HPDE6-E6E7 (cell line): ENCODE results near the gene KRTAP12-4.
"Not testable (repeated sequence)": the region's sequence is repeated elsewhere in the genome, so short reads cannot be mapped to it uniquely, and the experiment has no call there.

Experiments
- DNase-seq: peaks from one replicate; pipeline ENCODE4 v3.0.0; 2011; ENCODE audit warnings: missing footprints; ENCODE audit errors: extremely low spot score

KRTAP12-4 gene

DNA sequence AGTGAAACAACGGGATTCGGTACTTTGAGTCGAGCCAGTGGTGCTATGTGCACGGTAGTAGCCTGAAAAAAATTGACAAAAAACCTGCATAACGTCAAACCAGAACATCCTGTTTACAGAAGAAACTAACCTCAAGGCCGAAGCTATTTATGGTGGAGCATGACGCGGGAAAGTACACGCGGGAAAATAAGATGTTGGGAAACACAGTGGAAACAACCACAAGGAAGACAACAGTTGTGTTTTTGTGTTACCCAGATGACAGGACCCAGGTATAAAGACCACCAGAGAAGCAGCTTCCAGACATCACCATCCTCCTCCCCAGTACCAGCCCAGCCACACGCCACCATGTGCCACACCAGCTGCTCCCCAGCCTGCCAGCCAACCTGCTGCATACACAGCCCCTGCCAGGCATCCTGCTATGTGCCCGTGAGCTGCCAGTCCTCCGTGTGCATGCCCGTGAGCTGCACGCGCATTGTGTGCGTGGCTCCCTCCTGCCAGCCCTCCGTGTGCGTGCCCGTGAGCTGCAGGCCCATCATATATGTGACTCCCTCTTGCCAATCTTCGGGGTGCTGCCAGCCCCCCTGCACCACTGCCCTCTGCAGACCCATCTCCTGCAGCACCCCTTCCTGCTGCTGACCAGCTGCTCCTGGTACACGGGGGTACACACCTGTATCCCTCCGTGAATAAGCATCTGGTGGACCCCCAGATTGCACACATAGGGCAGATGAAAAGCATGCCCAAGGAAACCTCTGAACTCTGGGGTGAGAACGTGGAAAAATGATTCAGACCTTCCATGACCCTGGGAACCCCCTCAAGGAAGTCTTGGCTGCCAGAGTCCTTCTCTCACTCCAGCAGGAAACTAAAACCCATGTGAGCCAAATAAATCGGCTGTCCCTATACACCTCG lies 3.4 kb upstream of the KRTAP12-4 start, which contains the start of gene KRTAP12-3:
Gene KRTAP12-3 (plus strand): TSS at position 298 of the 906 bp plus-strand sequence. CDS start 48 bp downstream, at position 346.
- no peak for DNase-seq

DNA sequence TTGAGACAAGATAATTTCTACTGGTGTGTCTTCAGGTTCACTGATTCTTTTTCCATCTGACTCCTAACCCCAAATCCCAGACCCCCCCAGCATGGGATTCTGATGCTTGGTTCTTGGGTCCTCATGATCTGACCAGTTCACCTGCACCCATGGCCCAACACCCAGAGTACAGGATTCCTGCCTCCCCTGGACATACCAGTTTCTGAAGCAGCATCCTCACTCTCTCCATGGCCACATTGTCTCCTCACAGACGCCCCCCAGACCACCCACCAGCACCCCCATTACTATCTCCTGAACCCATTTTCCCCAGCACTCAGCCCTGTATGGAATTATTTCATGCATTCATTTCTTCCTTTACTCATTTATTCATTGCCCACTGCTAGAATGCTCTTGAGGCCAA lies 2.4 kb upstream of the KRTAP12-4 start:
- DNase-seq: no peak

DNA sequence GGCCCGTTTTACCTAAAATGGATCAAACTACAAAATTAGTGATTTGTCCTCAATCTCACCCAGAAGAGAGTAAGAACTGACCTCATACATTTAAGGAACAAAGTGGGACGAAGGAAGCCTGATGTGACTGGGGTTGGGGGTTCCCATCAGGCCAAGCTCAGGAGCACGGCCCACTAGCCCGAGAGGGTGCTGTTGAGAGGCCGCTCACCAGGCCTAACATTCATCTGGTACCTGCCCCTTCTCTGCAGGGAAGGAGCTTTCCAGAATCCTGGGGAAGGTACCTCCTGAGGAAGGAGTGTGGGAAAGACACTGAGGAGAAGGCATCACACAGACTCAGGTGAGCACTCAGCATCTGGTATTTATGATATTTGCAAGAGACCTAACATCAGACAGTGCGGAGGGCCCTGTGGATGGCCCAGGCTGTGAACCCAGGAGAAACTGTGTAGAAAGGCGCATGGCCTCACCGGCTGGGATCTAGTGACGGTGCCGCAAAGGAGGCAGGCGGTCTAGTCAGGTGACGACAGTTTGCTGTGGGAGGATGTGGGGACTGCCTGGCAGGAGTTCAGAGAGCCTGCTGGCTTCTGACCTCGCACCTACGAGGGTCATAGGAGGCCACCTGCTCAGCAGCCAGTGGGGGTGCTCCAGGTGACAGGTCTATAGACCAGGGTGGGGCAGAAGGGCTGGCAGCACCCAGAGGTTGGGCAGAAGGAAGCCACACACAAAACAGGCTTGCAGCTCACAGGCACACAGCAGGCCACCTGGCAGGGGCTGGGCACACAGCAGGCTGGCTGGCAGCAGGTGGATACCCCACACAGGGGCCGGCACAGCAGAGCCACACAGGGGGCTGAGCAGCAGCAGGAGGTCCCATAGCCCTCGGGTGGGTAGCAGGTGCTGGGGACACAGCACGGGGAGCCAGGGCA lies 543 bp downstream of the KRTAP12-4 start:
- DNase-seq: no peak

DNA sequence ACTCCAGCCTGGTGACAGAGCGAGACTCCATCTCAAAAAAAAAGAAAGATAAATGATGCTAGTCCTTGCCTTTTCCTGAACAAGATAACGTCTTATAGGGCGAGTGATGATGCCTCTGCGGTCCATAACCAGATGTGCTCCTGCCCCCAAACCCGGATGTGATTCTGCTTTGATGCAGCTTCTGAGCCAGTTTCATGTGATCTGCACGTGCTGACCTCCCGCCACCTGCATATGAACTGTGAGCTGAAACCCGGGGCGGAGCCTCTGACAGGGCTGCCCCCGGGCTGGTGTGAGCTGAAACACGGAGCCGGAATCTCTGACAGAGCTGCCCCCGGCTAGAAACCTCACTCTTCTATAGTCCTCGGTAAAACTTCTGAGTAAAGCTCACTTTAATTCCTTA lies 1.3 kb downstream of the KRTAP12-4 start:
- no peak for DNase-seq

DNA sequence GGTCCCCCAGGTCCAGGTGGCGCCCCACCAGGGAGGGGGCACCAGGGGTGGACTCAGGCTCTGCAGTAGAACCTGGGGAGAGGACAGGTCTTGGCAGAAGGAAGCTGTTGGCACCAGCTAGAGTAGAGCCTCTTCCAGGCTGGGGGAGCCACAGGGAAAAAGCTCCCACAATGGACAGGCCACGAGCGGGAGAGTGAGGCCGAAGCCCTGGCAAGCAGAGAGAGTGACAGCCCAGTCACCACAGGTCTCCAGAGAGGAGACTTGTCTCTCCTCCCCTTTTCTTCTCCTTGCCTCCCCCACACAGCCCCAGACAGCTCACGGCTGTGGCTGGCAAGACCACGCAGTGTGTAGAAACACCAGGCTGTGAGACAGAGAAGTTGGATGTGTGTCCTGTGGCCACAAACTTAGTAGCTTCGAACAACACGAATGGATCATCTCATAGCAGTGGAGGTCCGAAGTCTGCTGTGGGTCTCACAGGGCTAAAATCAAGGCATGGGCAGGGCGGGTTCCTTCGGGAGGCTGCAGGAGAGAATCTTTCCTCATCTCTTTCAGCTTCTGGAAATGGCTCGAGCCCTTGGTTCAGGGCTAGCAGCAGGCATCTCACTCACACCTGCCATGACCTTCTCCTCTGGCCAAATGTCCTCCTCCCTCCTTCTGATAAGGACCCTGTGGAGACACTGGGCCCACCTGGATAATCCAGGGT lies 3.3 kb downstream of the KRTAP12-4 start:
- no peak for DNase-seq

DNA sequence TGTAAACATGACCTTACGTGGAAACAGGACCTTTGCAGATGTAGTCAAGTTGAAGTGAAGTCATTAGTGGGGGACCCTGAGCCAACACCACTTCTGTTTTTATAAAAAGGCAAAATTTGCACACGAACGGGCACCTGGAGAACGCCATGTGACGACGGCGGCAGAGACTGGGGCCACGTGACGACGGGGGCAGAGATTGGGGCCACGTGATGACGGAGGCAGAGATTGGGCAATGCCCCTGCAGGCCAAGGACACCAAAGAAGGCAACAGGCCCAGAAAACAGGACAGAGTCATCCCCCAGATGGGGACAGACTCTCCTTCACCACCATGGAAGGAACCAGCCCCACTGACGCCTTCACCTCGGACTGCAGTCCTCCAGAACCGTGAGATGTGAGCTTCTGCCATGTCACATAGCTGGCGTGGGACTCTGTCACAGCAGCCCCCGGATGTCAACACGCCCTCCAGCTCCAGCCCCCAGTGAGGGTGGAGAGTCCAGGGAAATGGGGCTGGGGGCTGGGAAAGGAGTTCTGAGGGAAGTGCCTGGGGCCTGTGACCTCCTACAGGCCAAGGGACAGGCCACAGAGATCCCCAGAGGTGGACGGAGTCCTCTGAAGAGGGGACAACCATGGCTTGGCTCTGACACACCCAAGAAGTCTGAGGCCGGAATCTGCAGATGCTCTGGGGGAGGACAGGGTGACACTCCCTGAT lies 4.0 kb downstream of the KRTAP12-4 start:
- DNase-seq: no peak

DNA sequence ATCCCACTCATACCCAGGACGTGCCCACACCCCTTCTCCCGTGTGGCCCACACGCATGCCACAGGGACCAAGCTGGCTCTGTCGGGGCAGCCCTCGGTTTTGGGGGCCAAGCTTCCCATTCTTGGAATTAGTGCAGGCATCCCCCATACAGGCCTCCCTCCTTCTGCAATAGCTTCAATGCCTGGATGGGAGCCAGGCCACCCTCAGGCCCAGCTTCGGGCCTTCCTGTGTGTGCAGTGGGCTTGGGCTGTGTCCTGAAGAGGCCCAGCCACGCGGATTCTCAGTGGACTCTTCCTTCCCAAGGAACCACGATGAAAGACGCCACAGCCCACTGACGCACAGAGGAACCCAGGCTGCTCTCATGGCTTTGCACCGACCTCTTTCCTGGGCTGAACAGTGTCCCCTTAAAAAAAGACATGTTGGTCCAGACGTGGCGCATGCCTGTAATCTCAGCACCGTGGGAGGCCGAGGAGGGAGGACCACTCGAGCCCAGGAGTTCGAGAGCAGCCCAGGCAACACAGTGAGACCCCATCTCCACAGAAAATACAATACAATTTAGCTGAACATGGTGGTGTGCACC lies 4.8 kb downstream of the KRTAP12-4 start:
- no peak for DNase-seq

DNA sequence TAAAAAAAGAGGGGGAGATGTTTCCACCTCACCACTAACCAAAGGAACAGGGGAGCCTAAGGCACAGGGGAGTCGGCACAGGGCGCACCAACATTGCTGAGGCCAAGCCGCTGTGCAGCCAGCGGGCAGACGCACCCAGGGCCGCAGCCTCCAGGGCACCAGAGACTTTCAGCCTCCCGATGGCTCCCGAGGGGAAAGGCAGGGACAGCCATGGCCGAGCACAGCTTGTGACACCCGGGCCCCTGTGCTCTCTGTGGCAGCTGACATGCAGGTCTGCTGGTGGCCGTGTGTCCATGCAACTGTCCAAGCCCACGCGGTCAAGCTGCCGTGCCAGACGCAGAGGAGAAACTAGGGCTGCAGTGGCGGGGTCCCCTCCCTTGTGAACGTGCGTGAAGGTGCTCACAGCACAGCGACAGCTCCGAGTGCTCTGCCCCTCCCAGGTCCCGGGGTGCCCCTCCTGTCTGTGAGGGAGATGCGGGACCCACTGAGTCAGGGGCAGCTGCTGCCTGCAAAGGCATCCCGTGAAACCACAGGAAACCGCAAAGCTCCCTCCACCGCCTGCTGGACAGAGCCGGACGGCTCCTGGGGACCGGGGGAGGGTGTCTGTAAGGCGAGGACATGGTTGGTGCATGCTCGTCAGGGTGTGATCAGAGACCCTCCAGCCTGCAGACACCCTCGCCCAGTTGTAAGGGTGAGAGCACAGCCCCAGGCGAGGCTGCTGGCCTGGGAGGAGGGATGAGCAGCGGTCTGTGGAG lies 5.7 kb downstream of the KRTAP12-4 start:
- no peak for DNase-seq

DNA sequence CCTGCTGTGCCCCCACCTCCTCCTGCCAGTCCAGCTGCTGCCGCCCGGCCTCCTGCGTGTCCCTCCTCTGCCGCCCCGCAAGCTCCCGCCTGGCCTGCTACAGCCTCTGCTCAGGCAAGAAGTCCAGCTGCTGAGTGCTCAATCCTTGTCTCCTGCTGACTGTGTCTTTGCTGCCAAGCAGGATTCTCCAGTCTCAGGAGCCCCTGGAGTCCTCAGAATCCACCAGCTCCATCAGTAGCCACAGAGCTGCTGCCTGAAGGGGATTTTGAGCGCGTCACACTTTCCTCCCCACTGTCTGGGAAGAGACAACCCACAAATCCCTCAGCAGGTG lies 7.3 kb downstream of the KRTAP12-4 start:
- DNase-seq: no peak

DNA sequence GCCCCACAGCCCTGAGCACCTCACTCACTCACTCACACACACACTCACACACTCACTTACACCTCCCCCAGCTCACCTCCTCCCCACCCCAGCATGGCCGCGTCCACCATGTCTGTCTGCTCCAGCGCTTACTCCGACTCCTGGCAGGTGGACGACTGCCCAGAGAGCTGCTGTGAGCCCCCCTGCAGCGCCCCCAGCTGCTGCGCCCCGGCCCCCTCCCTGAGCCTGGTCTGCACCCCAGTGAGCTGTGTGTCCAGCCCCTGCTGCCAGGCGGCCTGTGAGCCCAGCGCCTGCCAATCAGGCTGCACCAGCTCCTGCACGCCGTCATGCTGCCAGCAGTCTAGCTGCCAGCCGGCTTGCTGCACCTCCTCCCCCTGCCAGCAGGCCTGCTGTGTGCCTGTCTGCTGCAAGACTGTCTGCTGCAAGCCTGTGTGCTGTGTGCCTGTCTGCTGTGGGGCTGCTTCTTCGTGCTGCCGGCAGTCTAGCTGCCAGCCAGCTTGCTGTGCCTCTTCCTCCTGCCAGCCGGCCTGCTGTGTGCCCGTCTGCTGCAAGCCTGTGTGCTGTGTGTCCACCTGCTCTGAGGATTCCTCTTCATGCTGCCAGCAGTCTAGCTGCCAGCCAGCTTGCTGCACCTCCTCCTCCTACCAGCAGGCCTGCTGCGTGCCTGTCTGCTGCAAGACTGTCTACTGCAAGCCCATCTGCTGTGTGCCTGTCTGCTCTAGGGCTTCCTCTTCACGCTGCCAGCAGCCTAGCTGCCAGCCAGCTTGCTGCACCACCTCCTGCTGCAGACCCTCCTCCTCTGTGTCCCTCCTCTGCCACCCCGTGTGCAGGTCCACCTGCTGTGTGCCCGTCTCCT lies 7.9 kb downstream of the KRTAP12-4 start, which contains the start of gene KRTAP10-11:
Gene KRTAP10-11 (plus strand): TSS at position 49 of the 856 bp plus-strand sequence. CDS start 45 bp downstream, at position 94.
- DNase-seq: not testable (repeated sequence)

DNA sequence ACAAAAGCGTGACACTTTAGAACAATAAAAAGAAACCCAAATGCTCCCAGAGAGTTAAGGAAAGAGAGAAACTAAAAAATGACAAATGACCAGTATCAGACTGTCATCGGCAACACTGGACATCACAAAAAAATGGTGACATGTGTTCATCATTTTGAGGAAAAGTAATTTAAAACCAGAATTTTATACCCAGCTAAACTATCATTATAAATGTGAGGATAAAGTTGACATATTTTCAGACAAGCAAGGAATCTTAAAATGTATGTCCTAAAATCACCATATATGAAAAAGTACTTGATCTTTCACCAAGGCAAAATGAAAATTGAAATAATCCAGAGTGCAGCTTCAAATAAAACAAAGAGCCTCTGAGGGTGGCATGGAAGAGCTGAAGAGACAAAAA lies 9.6 kb downstream of the KRTAP12-4 start:
- DNase-seq: no peak

DNA sequence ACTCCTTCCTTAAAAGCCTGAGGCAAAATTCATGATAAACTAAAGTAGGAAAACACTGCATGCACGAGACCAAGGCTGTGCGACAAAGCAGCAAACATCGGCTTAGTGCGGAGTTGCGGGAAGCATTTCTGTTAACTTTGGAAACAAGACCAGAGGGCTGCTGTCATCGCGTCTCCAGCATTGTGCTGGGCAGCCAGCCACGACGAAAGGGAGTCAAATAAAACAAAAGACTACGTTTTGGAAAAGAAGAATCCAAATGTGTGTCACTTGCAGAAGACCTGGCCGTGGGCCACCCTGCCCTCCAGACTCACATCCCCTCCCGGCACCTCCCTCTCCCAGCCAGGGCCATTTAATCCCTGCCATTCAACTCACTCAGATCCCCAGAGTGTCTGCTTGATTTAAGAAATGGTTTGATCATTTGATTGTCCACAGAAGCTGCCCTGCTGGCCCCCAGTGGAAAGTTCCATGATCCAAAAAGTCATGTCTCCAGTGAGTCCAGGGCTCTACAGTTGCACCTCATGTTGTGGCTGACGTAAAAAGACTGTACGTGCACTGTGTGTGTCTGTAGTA lies 10.6 kb downstream of the KRTAP12-4 start:
- DNase-seq: no peak

DNA sequence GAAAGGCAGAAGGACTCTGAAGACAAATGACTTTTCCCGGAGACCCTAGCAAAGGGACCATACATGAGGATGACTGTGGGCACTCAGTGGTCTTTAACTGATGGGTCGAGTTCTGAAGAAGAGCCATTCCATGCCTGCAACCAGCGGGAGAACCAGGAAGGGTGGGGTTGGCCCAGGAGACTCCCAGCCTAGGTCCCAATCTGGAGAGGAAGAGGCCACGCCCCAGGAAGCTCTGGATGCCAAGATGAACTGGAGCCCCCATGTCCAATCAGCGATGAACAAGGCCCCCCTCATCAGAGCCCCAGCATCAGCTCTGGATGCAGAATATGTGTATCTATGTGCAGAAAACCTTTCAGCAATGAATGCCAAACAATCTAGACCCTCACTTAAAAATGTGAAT lies 13.7 kb downstream of the KRTAP12-4 start:
- DNase-seq: no peak

DNA sequence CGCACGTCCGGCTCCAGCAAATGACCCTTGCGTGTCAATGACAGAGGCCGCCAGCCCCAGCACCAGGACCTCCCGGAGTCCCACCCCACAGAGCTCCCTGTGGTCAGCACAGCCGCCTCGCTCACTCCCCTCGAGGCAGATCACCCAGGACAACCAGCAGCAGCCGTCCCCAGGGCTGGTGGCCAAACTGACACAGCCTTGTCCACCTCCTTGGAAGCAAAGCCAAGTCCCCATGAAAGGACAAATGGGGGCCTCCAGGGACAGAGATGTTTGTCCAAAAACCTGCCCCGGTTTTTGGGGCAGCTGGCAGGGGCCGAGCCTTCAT lies 15.2 kb downstream of the KRTAP12-4 start:
- DNase-seq: no peak

DNA sequence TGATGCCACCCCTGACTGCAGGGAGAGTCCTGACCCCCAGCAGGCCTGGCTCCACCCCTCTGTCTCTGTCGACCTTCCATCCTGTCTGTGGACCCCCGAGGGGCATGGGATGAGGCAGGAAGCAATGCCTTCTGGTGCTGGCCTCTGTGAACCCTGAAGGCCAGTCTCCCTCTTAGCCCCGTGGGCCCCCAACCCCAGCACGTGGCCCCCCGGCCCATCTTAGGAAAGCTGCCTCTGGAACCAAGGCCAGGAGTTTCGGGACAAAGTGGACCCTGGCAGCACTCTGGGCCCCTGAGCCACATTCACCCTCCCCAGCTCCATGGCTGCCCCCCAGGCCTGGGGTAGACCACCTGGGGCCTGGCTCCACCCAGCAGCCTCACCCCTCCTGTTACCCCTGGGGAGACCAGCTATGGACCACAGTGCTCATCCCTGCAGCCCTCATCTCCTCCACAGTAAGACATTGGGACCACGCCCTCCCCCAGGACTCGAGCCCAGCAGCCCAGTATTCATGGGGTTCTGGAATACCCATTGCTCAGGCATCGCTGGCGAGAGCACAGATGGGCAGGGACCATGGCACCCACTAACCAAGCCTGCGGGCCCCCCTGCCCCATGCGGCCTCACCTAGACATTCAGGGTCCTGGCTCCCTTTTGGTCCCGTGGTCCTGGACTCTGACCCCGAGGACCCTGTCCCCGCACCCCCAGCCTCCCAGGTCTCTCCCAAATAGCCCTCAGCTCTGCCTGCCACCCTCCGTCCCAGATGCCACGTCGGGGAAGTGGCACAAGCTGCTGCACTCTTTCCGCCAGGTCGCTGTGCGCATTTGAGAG lies 15.7 kb downstream of the KRTAP12-4 start:
- not testable (repeated sequence) for DNase-seq

DNA sequence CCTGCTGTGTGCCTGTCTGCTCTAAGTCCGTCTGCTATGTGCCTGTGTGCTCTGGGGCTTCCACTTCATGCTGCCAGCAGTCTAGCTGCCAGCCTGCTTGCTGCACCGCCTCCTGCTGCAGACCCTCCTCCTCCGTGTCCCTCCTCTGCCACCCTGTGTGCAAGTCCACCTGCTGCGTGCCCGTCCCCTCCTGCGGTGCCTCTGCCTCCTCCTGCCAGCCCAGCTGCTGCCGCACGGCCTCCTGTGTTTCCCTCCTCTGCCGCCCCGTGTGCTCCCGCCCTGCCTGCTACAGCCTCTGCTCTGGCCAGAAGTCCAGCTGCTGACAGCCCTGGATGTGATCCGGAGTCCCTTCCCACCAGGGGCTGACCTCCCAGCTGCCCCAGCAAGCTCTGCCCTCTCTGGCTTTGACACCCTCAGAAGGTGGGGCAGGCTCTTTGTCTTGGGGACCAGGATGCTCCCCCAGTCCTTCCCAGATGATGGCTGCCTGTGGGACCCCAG lies 16.6 kb downstream of the KRTAP12-4 start:
- DNase-seq: not testable (repeated sequence)

DNA sequence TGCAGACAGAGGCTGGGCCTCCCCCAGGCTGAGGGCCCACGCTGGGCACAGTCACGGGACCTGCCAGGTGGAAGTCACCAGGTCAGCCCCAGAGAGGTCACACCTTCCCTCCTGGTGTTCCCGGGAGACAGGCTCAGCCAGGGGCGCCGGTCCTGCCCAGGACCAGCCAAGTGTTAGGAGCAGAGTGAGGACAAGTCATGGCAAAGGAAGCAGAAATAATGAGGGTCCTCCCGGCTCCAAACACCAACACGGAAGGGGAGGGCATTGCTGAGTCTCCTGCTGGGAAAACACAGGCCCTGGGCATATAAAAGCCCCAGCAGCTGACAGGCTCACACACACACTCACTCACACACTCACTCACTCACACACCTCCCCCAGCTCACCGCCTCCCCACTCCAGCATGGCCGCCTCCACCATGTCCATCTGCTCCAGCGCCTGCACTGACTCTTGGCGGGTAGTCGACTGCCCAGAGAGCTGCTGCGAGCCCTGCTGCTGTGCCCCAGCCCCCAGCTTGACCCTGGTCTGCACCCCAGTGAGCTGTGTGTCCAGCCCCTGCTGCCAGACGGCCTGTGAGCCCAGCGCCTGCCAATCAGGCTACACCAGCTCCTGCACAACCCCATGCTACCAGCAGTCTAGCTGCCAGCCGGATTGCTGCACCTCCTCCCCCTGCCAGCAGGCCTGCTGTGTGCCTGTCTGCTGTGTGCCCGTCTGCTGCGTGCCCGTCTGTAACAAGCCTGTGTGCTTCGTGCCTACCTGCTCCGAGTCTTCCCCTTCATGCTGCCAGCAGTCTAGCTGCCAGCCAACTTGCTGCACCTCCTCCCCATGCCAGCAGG lies 17.2 kb downstream of the KRTAP12-4 start, which contains the start of gene KRTAP10-10:
Gene KRTAP10-10 (plus strand): TSS at position 339 of the 833 bp plus-strand sequence. CDS start 62 bp downstream, at position 401.
- no peak for DNase-seq
